Omental fat pad (tissue), 4 donors: ENCODE data around the gene CFAP69. TPM values are rescaled to one million over a fixed set of nuclear protein-coding genes. Genes with fewer than 3 reads are reported as not detected.

Experiments used
- ATAC-seq: fragments of 150-250 bp; one replicate; pipeline ENCODE4 v1.9.1; 2016; ENCODE audit warnings: mild to moderate bottlenecking, moderate library complexity; ENCODE audit not compliant: low FRiP score
- DNase-seq: peaks from one replicate; pipeline ENCODE4 v3.0.0-alpha.2; 2019; ENCODE audit warnings: low spot score
- CTCF ChIP-seq, 3 donors: fragments of 450-650 bp; IDR thresholded peaks; one replicate each; pipeline ENCODE4 v1.5.1; 2016 to 2017; ENCODE audit warnings: antibody characterized with exemption in 3 of 3, mild to moderate bottlenecking in 3 of 3, moderate library complexity in 2 of 3
- total RNA-seq, 4 donors: library from RNA; depleted of rRNA; stranded (reverse); fragments of >200 nt; gene quantifications; one replicate each; pipeline ENCODE4 v1.1.0, GENCODE V29; 2016

CFAP69 gene, protein sequence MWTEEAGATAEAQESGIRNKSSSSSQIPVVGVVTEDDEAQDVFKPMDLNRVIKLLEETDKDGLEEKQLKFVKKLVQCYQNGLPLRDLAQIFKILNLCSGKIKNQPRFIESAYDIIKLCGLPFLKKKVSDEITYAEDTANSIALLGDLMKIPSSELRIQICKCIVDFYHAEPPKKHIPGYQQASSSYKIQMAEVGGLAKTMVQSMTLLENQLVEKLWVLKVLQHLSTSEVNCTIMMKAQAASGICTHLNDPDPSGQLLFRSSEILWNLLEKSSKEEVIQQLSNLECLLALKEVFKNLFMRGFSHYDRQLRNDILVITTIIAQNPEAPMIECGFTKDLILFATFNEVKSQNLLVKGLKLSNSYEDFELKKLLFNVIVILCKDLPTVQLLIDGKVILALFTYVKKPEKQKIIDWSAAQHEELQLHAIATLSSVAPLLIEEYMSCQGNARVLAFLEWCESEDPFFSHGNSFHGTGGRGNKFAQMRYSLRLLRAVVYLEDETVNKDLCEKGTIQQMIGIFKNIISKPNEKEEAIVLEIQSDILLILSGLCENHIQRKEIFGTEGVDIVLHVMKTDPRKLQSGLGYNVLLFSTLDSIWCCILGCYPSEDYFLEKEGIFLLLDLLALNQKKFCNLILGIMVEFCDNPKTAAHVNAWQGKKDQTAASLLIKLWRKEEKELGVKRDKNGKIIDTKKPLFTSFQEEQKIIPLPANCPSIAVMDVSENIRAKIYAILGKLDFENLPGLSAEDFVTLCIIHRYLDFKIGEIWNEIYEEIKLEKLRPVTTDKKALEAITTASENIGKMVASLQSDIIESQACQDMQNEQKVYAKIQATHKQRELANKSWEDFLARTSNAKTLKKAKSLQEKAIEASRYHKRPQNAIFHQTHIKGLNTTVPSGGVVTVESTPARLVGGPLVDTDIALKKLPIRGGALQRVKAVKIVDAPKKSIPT
- 10 to 100 TPM; 11.3 to 41.1 (median 20.4) TPM for total RNA-seq

- peak; percentile 90 for ATAC-seq
- peak; percentile 97 for DNase-seq
- no peak for TF ChIP-seq CTCF (IDR thresholded peaks at IDR 0.05)
Measured at GRCh38 chr7:90244909-90245851, at the start of gene CFAP69. Gene CFAP69, plus strand, starts transcription at chr7:90245174. Its CDS starts 251 bp downstream, at chr7:90245425.

DNA sequence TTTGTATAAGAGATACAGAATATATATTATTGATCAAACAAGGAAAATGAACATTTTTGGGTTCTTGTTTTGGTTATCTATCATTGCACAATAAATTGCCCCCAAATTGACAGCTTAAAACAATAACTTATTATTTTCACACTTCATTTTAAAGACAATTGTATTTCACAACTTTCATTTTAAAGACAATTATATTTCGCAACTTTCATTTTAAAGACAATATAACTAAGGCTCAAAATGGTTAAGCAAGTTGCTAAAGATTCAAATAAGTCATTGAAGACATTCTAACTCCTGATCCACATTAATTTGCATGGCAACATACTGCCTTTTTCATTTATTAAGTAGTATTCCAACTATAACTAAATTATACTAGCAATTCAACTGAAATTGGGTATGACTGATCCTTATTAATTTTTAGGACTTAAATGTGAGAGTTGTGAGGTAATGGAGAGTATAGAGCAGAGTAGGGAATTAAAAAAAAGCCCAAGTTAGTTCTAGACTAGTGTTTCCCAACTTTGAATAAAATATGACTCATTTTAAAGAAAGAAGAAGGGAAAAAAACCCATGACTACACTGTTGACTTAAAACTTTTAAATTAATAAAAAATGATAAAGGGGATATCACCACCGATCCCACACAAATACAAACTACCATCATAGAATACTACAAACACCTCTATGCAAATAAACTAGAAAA, 43.3 kb upstream of the CFAP69 start:
- no peak for TF ChIP-seq CTCF (IDR thresholded peaks at IDR 0.05)
- ATAC-seq (no peak), DNase-seq (no peak)

DNA sequence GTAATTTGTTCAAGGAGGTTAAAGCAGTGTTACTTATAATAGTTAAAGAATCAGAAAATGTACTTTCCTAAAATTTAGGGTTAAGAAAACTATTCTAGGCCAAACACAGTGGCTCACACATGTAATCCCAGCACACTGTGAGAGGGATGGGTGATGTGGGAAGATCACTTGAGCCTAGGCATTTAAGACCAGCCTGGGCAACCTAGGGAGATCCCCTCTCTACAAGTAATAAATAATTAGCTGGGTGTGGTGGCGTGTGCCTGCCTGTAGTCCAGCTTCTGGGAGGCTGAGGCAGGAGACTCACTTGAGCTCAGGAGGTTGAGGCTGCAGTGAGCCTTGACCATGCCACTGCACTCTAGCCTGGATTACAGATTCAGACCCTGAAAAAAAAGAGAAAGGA, 37.0 kb upstream of the CFAP69 start:
- DNase-seq (no peak), ATAC-seq (no peak)
- TF ChIP-seq CTCF (IDR thresholded peaks at IDR 0.05): no peak

DNA sequence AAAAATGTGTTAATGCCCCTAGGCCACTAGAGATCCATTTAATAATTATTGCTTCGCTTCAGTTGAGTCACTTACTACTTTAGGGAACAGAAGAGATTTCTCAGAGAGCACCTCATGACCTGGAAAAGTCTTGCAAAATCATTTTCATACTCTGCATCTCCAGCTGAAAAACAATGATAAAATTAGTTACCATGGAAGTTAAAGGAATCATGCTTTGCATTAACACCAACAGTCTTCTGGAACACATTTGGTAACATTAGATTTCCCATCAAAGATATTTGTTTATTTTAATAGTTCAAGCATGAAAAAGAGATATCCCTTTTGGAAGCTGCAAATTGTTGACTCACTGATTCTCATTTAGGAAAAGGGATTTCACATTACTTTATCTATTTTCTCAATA, 35.2 kb upstream of the CFAP69 start:
- TF ChIP-seq CTCF (IDR thresholded peaks at IDR 0.05): no peak
- ATAC-seq (peak; percentile 47), DNase-seq (no peak)

- TF ChIP-seq CTCF (IDR thresholded peaks at IDR 0.05): no peak
- DNase-seq (no peak), ATAC-seq (no peak)
Measured at GRCh38 chr7:90210475-90210874, 34.5 kb upstream of the CFAP69 start.

- DNase-seq: no peak
- ATAC-seq: no peak
- TF ChIP-seq CTCF (IDR thresholded peaks at IDR 0.05): no peak
Measured at GRCh38 chr7:90210981-90211380, 34.0 kb upstream of the CFAP69 start.
